Measurements from ENCODE around the gene ERICH2.

Gene ERICH2

GRCh38 chr2:170843656-170844055 is 73.5 kb downstream of the ERICH2 start:
- DNase-seq = no peak

GRCh38 chr2:170845343-170845742 is 75.2 kb downstream of the ERICH2 start:
- no peak for DNase-seq

GRCh38 chr2:170846314-170846713 is 76.1 kb downstream of the ERICH2 start:
- no peak for DNase-seq

GRCh38 chr2:170847716-170848115 is 77.5 kb downstream of the ERICH2 start:
- DNase-seq = no peak

Data from left hindlimb (tissue), 1 donor.